Glutamatergic neuron (in vitro differentiated cells): Measurements from ENCODE around the gene MARCKSL1. TPM values are rescaled to one million over a fixed set of nuclear protein-coding genes. Genes with fewer than 3 reads are reported as not detected.

Experiments used
- DNase-seq: peaks from one replicate; pipeline ENCODE4 v3.0.0; 2022
- H3K27ac Mint-ChIP-seq: one replicate; pipeline ENCODE4 v1.8.0; 2020; ENCODE audit warnings: mild to moderate bottlenecking, mixed read lengths, inconsistent platforms; ENCODE audit not compliant: unreplicated experiment
- H3K27me3 Mint-ChIP-seq: one replicate; pipeline ENCODE4 v1.8.0; 2020; ENCODE audit warnings: mild to moderate bottlenecking, moderate library complexity, mixed read lengths, inconsistent platforms; ENCODE audit not compliant: unreplicated experiment
- H3K36me3 Mint-ChIP-seq: one replicate; pipeline ENCODE4 v1.8.0; 2020; ENCODE audit warnings: mild to moderate bottlenecking, mixed read lengths, inconsistent platforms; ENCODE audit not compliant: unreplicated experiment
- H3K4me1 Mint-ChIP-seq: one replicate; pipeline ENCODE4 v1.8.0; 2020; ENCODE audit warnings: mild to moderate bottlenecking, low read depth, mixed read lengths, inconsistent platforms; ENCODE audit not compliant: unreplicated experiment
- H3K4me3 Mint-ChIP-seq: one replicate; pipeline ENCODE4 v1.8.0; 2020; ENCODE audit warnings: mild to moderate bottlenecking, mixed read lengths, inconsistent platforms; ENCODE audit not compliant: unreplicated experiment
- H3K9me3 Mint-ChIP-seq: one replicate; pipeline ENCODE4 v1.8.0; 2020; ENCODE audit warnings: mild to moderate bottlenecking, moderate library complexity, mixed read lengths, inconsistent platforms; ENCODE audit not compliant: unreplicated experiment
- CTCF ChIP-seq: fragments of 200-600 bp; sonication (generic); IDR thresholded peaks from one replicate; pipeline ENCODE4 v1.5.0; 2021; ENCODE audit not compliant: partially characterized antibody, unreplicated experiment
- total RNA-seq: library from RNA; stranded (reverse); fragmentation: NEBNext Ultra II Directional; extraction: Animal tissue kit (Norgen Biotek cat#: 25700); gene quantifications from one replicate; pipeline ENCODE4 v1.2.1, GENCODE V29; 2021; ENCODE audit not compliant: unreplicated experiment

Gene MARCKSL1
- total RNA-seq, 1 donor from 2014 or later: 912 TPM

- H3K27me3 Mint-ChIP-seq: peaks cover 26% of the 10 kb centered on the region
- no peak for TF ChIP-seq CTCF
- H3K36me3 Mint-ChIP-seq: no peaks in the 10 kb centered on the region
- peaks cover 7% of the 10 kb centered on the region for H3K9me3 Mint-ChIP-seq
- no peak for DNase-seq
- peaks cover 28% of the 10 kb centered on the region for H3K4me1 Mint-ChIP-seq
- peak overlapping the region; percentile 95 for H3K27ac Mint-ChIP-seq
- H3K4me3 Mint-ChIP-seq: peak overlapping the region; percentile 70
Measured at GRCh38 chr1:32353431-32353830, 17.4 kb upstream of the MARCKSL1 start.

GRCh38 chr1:32352831-32353383 is 16.9 kb upstream of the MARCKSL1 start:
- H3K4me3 Mint-ChIP-seq: peak overlapping the region; percentile 70
- TF ChIP-seq CTCF: no peak
- peaks cover 26% of the 10 kb centered on the region for H3K27me3 Mint-ChIP-seq
- H3K27ac Mint-ChIP-seq: peak overlapping the region; percentile 95
- DNase-seq: no peak
- peaks cover 28% of the 10 kb centered on the region for H3K4me1 Mint-ChIP-seq
- H3K36me3 Mint-ChIP-seq: no peaks in the 10 kb centered on the region
- H3K9me3 Mint-ChIP-seq: peaks cover 7% of the 10 kb centered on the region

- Mint-ChIP-seq H3K36me3 (no peaks in the 10 kb centered on the region), H3K27me3 (peaks cover 23% of the 10 kb centered on the region), H3K27ac (peak overlapping the region; percentile 95), H3K4me1 (peaks cover 27% of the 10 kb centered on the region), H3K4me3 (peak overlapping the region; percentile 70), H3K9me3 (peaks cover 7% of the 10 kb centered on the region)
- no peak for DNase-seq
- no peak for TF ChIP-seq CTCF
Measured at GRCh38 chr1:32352239-32352745, 16.3 kb upstream of the MARCKSL1 start.

GRCh38 chr1:32351399-32352238 is 15.6 kb upstream of the MARCKSL1 start:
- peak; percentile 96 for DNase-seq

More at GRCh38 chr1:32351399-32352238, 15.6 kb upstream of the MARCKSL1 start:
- H3K4me1 Mint-ChIP-seq: peaks cover 29% of the 10 kb centered on the region
- peak overlapping the region; percentile 95 for H3K27ac Mint-ChIP-seq
- no peak for TF ChIP-seq CTCF
- H3K27me3 Mint-ChIP-seq: peaks cover 23% of the 10 kb centered on the region
- H3K36me3 Mint-ChIP-seq: peaks cover under 1% of the 10 kb centered on the region
- peak overlapping the region; percentile 86 for H3K4me3 Mint-ChIP-seq
- H3K9me3 Mint-ChIP-seq: peaks cover 7% of the 10 kb centered on the region
